Activated B cell treated with CpG ODN at 0.5 μM for 24 hours (primary cell): ENCODE data around the gene SAP30BP. TPM values are rescaled to one million over a fixed set of nuclear protein-coding genes. Genes with fewer than 3 reads are reported as not detected.

Experiments used
- ATAC-seq: fragments of 200-7000 bp; cut with Tn5 transposase; one replicate; pipeline ENCODE4 v1.10.0; 2021; ENCODE audit warnings: low read depth, mild to moderate bottlenecking, moderate library complexity
- CTCF ChIA-PET: fragments of 350-600 bp; sonication (Branson Sonifier 250); formaldehyde crosslinking; loops from one replicate; lab custom pipeline; 2021; ENCODE audit warnings: antibody characterized with exemption; lab: Charles Lee
- POLR2A ChIA-PET: fragments of 350-600 bp; sonication (Branson Sonifier 250); formaldehyde crosslinking; loops from one replicate; lab custom pipeline; 2021; ENCODE audit warnings: antibody characterized with exemption; lab: Charles Lee
- DNase-seq: peaks from one replicate; pipeline ENCODE4 v3.0.0; 2022
- H3K27ac Mint-ChIP-seq: one replicate; pipeline ENCODE4 v1.8.0; 2020; ENCODE audit warnings: mixed read lengths
- H3K27me3 Mint-ChIP-seq: one replicate; pipeline ENCODE4 v1.8.0; 2021; ENCODE audit warnings: mixed read lengths
- H3K36me3 Mint-ChIP-seq: one replicate; pipeline ENCODE4 v1.8.0; 2021; ENCODE audit warnings: low read depth, mixed read lengths
- H3K4me1 Mint-ChIP-seq: one replicate; pipeline ENCODE4 v1.8.0; 2021; ENCODE audit warnings: mixed read lengths
- H3K4me3 Mint-ChIP-seq: one replicate; pipeline ENCODE4 v1.8.0; 2020; ENCODE audit warnings: mild to moderate bottlenecking, mixed read lengths
- H3K9me3 Mint-ChIP-seq: one replicate; pipeline ENCODE4 v1.8.0; 2020; ENCODE audit warnings: mixed read lengths
- intact Hi-C: fragments of 100-400 bp; cut with micrococcal nuclease; formaldehyde crosslinking; loops from one replicate; pipeline ENCODE4 v1.15.1; 2024
- total RNA-seq: library from RNA; stranded (reverse); gene quantifications from 2 replicates; pipeline ENCODE4 v1.2.3, GENCODE V29; 2022
- TF ChIP-seq, protein P1 (sequence below): fragments of 200-600 bp; IDR thresholded peaks from one replicate; pipeline ENCODE4 v1.8.0; 2022; ENCODE audit warnings: antibody characterized with exemption, mild to moderate bottlenecking

The SAP30BP gene
- total RNA-seq, 1 donor from 2014 or later: 184 TPM

DNA sequence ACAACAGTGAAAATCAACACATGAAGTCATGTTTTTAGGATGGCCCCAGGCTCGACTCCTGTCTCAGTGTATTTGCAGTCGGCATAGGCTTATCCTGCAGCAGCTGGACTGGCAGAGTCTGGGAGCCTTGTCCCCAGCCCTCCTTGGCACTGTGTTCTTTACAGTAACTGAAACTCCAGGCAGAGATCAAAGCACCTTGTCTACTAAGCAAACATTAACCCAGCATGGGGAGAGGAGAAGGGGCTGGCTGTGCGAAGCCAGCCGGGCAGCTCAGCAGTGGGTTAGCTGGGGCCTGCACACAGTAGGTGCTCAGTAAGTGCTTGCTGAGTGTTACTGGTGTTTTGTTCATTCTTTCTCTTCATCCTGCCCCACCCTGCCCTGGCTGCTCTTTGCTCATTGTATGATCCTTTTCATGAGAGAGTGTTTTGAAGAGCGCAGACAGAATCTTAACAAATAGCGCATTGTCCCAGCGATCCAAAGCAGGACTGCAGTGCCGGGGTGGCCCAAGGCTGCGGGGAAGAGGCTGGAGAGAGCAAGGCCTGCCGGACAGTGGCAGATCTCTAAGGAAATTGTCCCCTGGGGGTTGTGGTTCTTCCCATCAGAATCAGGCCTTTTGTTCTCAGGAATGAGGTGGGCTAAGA, 30.6 kb downstream of the SAP30BP start:
- DNase-seq (no peak), ATAC-seq (no peak)
- POLR2A ChIA-PET: no interaction called here
- TF ChIP-seq, protein P1, sequence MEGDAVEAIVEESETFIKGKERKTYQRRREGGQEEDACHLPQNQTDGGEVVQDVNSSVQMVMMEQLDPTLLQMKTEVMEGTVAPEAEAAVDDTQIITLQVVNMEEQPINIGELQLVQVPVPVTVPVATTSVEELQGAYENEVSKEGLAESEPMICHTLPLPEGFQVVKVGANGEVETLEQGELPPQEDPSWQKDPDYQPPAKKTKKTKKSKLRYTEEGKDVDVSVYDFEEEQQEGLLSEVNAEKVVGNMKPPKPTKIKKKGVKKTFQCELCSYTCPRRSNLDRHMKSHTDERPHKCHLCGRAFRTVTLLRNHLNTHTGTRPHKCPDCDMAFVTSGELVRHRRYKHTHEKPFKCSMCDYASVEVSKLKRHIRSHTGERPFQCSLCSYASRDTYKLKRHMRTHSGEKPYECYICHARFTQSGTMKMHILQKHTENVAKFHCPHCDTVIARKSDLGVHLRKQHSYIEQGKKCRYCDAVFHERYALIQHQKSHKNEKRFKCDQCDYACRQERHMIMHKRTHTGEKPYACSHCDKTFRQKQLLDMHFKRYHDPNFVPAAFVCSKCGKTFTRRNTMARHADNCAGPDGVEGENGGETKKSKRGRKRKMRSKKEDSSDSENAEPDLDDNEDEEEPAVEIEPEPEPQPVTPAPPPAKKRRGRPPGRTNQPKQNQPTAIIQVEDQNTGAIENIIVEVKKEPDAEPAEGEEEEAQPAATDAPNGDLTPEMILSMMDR: no peak
- H3K4me1 Mint-ChIP-seq: no peaks in the 10 kb centered on the region
- H3K36me3 Mint-ChIP-seq: peaks cover 84% of the 10 kb centered on the region
- intact Hi-C loops: no loop called here
- H3K4me3 Mint-ChIP-seq: no peak overlapping the region
- CTCF ChIA-PET: no interaction called here
- H3K9me3 Mint-ChIP-seq: no peaks in the 10 kb centered on the region
- H3K27me3 Mint-ChIP-seq: no peaks in the 10 kb centered on the region
- H3K27ac Mint-ChIP-seq: no peak overlapping the region

DNA sequence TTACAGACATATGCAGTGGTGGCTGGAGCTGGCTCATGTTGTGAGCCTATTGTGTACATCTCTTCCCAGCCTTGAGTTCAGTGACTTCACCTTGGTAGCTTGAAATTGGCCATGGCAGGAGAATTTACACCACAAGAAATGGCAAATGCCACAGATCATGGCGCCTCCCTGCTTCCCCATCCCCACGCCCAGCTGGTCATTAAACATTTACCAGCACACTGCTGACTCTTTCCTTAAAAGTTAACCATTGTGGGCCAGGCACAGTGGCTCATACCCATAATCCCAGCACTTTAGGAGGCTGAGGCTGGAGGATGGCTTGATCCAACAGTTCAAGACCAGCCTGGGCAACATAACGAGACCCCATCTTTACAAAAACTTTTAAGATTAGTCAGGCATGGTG, 31.5 kb downstream of the SAP30BP start:
- H3K36me3 Mint-ChIP-seq: peaks cover 84% of the 10 kb centered on the region
- ChIA-PET POLR2A (interaction anchor here (0.6 kb wide), 1 partner anchor 175 kb away, joined by 3 read pairs; no protein-coding TSS in a partner anchor), CTCF (no interaction called here)
- TF ChIP-seq, protein P1: no peak
- H3K9me3 Mint-ChIP-seq: no peaks in the 10 kb centered on the region
- H3K4me1 Mint-ChIP-seq: no peaks in the 10 kb centered on the region
- no peak for DNase-seq
- no peak for ATAC-seq
- H3K27me3 Mint-ChIP-seq: no peaks in the 10 kb centered on the region
- H3K4me3 Mint-ChIP-seq: no peak overlapping the region
- no peak overlapping the region for H3K27ac Mint-ChIP-seq
- intact Hi-C loops: no loop called here

DNA sequence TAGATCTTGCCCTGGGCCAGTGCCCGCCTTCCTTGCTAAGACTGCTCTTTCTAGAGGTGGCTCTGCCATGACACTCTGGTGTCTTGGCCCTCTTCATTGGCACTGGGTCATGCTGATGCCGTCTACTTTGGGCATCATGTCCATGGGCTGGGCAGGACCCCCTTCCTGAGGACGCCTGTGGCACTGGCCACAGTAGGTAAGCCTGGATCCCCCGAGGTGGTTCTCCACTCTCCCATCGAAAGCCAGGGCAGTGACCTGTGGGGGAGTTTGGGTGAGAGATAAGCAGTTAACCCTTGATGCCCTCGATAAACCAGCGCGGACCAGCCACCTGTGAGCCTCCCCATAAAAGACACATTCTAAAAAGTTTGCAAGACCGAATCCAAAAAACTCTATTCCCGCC, 34.1 kb downstream of the SAP30BP start:
- ChIA-PET CTCF (no interaction called here), POLR2A (no interaction called here)
- ATAC-seq: no peak
- Mint-ChIP-seq H3K4me1 (no peaks in the 10 kb centered on the region), H3K4me3 (no peak overlapping the region), H3K27me3 (no peaks in the 10 kb centered on the region), H3K36me3 (peaks cover 87% of the 10 kb centered on the region), H3K27ac (no peak overlapping the region), H3K9me3 (no peaks in the 10 kb centered on the region)
- intact Hi-C loops: no loop called here
- TF ChIP-seq, protein P1: no peak
- no peak for DNase-seq

DNA sequence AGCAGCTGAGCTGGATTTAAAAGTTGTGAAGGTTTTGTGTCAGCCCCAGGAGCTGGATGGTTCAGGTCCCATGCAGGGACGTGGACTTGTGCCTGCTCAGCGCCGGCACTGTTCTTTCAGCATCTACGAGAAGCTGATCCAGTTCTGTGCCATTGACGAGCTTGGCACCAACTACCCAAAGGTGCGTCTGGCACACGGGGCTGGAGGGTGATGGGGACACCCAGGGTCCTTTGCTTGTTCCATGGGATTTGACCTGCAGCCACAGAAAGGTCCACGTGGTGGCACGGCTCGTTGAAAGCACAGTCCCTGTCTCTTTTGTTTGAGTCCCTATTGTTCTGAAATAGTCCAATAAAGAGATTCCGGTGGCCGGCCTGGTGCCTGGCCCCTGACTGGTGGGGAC, 36.1 kb downstream of the SAP30BP start:
- peaks cover 92% of the 10 kb centered on the region for H3K36me3 Mint-ChIP-seq
- H3K4me3 Mint-ChIP-seq: no peak overlapping the region
- H3K4me1 Mint-ChIP-seq: no peaks in the 10 kb centered on the region
- TF ChIP-seq, protein P1: no peak
- CTCF ChIA-PET: interaction anchor here (1.2 kb wide), 1 partner anchor 46 kb away, joined by 3 read pairs; no protein-coding TSS in a partner anchor
- H3K9me3 Mint-ChIP-seq: no peaks in the 10 kb centered on the region
- H3K27ac Mint-ChIP-seq: no peak overlapping the region
- DNase-seq (no peak), ATAC-seq (no peak)
- H3K27me3 Mint-ChIP-seq: no peaks in the 10 kb centered on the region
- intact Hi-C loops: no loop called here
- POLR2A ChIA-PET: no interaction called here

DNA sequence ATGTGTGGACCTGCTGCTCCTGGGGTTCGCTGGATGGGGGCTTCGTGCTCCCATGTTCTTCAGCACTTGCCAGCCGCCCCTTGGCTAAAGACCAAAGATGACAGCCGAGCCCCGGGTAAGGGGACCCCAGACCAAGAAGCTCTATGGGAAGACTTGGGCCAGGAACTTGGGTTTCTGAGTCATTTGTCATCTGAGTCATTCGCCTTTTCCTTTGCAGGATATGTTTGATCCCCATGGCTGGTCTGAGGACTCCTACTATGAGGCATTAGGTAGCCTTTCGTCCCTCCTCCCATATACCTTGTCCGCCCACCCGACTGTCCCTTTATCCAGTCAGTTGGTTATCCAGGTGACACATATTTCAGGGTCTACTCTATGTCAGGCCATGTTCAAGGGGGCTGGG, 36.5 kb downstream of the SAP30BP start:
- TF ChIP-seq, protein P1: no peak
- DNase-seq: no peak
- Mint-ChIP-seq H3K36me3 (peaks cover 94% of the 10 kb centered on the region), H3K4me1 (no peaks in the 10 kb centered on the region), H3K27ac (no peak overlapping the region), H3K9me3 (no peaks in the 10 kb centered on the region), H3K27me3 (no peaks in the 10 kb centered on the region), H3K4me3 (no peak overlapping the region)
- ATAC-seq: no peak
- ChIA-PET POLR2A (interaction anchor here (0.6 kb wide), 1 partner anchor 688 kb away, joined by 4 read pairs; no protein-coding TSS in a partner anchor), CTCF (interaction anchor here (1.2 kb wide), 1 partner anchor 46 kb away, joined by 3 read pairs; no protein-coding TSS in a partner anchor)
- intact Hi-C loops: no loop called here
